Progenitor cell of endocrine pancreas (in vitro differentiated cells): Measurements from ENCODE around the gene MANSC4. TPM values are rescaled to one million over a fixed set of nuclear protein-coding genes. Genes with fewer than 3 reads are reported as not detected.

Source experiments
- DNase-seq: peaks from one replicate; pipeline ENCODE4 v3.0.0; 2021; ENCODE audit warnings: low spot score; ENCODE audit not compliant: unreplicated experiment
- H3K27ac Mint-ChIP-seq: 2 replicates; pipeline ENCODE4 v1.8.0; 2021; ENCODE audit warnings: mild to moderate bottlenecking, moderate library complexity, mixed read lengths
- H3K27me3 Mint-ChIP-seq: 2 replicates; pipeline ENCODE4 v1.8.0; 2021; ENCODE audit warnings: mixed read lengths
- H3K36me3 Mint-ChIP-seq: 2 replicates; pipeline ENCODE4 v1.8.0; 2022; ENCODE audit warnings: mixed read lengths; ENCODE audit not compliant: insufficient read depth
- H3K4me1 Mint-ChIP-seq: 2 replicates; pipeline ENCODE4 v1.8.0; 2021; ENCODE audit warnings: low read depth, mixed read lengths
- H3K4me3 Mint-ChIP-seq: 2 replicates; pipeline ENCODE4 v1.8.0; 2021; ENCODE audit warnings: low read depth, mild to moderate bottlenecking, moderate library complexity, mixed read lengths
- H3K9me3 Mint-ChIP-seq: 2 replicates; pipeline ENCODE4 v1.8.0; 2021; ENCODE audit warnings: low read depth, mixed read lengths
- CTCF ChIP-seq: fragments of 200-600 bp; sonication (generic); IDR thresholded peaks from one replicate; pipeline ENCODE4 v1.5.0; 2021; ENCODE audit warnings: antibody characterized with exemption, mild to moderate bottlenecking; ENCODE audit not compliant: unreplicated experiment
- total RNA-seq: library from RNA; stranded (reverse); gene quantifications from 2 replicates; pipeline ENCODE4 v1.2.1, GENCODE V29; 2021

Gene MANSC4
- total RNA-seq, 1 donor from 2014 or later, result 1.1 TPM

- Mint-ChIP-seq H3K4me3 (no peak overlapping the region), H3K36me3 (no peaks in the 10 kb centered on the region), H3K27ac (no peak overlapping the region), H3K9me3 (peaks cover 5% of the 10 kb centered on the region), H3K27me3 (peaks cover 8% of the 10 kb centered on the region), H3K4me1 (no peaks in the 10 kb centered on the region)
- no peak for DNase-seq
- TF ChIP-seq CTCF, result no peak
These were observed 42.2 kb upstream of the MANSC4 start for GRCh38 chr12:27822076-27822712.

DNA sequence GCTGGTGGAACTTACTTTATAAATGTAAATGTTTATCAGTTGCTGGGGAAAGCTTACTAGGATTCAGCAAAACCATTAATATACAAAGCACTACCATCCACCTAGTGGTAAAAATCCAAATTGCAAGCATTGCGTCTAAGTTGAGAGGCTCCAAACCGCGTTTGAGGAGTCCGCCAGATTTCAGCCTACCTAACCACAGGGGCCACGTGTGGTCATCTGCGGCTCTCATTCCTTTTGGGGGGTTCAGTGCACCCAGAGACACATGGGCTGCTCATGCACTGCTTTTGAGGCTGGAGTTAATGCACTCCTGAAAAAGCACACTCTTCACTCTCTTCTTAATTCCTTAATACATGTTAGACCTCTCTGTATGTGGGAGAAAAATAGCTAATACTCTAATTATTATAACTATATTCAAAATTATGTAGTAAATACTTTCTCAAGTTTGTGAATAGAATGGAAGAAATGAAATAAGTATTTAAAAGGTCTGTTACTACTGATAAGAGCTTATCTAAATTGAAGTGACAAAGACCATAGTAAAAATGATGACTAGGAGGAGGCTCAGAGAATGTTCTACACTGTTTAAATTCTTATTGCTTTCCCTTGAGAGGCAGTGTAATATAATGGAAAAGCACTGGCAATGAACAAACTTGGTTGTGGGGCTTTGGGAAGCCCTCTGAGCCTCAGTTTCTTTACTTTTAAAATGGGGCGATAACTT is 41.4 kb upstream of the MANSC4 start:
- H3K4me1 Mint-ChIP-seq, result no peaks in the 10 kb centered on the region

DNA sequence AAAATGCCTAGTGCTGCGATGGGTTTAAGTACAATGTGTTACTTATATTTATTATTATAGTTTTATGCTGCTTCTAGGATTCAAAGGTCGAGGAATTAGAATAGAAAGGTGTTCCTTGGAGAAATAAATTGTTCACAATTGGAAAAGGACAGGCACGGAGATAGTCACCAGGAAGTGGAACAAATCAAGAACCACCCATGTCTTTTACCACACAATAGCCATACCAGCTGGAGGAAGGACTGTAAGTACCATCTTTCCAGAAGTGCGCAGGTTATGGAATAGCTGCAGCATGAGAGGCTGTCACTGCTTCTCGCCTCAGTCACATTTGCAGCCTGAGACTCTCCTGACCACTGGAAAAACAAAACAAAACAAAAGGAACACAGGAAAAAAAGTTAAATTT is 40.5 kb upstream of the MANSC4 start:
- no peaks in the 10 kb centered on the region for H3K36me3 Mint-ChIP-seq

More for the DNA sequence above, 41.4 kb upstream of the MANSC4 start:
- Mint-ChIP-seq H3K27ac (no peak overlapping the region), H3K27me3 (peaks cover 8% of the 10 kb centered on the region), H3K4me3 (no peak overlapping the region), H3K9me3 (peaks cover 5% of the 10 kb centered on the region), H3K36me3 (no peaks in the 10 kb centered on the region)
- TF ChIP-seq CTCF, result peak; percentile 84
- peak; percentile 28 for DNase-seq

DNA sequence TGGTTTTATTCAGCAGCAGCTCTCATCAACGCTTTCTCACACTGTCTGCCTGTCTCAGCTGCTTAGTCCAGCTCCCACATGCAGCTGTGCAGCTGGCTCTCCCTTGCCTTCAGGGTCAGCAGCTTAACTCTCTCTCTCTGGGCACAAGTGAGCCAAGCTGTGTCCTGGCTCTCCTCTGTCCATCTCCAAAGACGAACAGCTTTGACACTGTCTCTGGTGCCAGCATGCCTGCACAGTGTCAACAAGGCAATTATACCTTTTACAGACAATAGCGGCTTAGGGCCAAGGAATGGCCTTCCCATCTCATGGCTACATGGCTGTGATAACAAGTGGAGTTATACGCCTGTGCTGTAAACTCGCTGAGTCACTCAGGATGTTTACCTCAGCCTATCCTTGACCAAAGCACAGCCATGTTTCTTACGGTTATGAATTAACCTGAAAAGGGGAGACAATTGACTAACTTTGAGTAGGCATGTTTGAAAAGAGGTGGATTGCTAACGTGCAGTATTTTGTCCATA is 38.4 kb upstream of the MANSC4 start:
- Mint-ChIP-seq H3K27ac (no peak overlapping the region), H3K4me1 (no peaks in the 10 kb centered on the region), H3K9me3 (peaks cover 5% of the 10 kb centered on the region), H3K36me3 (no peaks in the 10 kb centered on the region), H3K4me3 (no peak overlapping the region), H3K27me3 (peaks cover 6% of the 10 kb centered on the region)
- DNase-seq, result no peak
- TF ChIP-seq CTCF, result no peak

More for the DNA sequence above, 40.5 kb upstream of the MANSC4 start:
- TF ChIP-seq CTCF, result no peak
- peaks cover 5% of the 10 kb centered on the region for H3K9me3 Mint-ChIP-seq
- no peaks in the 10 kb centered on the region for H3K4me1 Mint-ChIP-seq
- peaks cover 8% of the 10 kb centered on the region for H3K27me3 Mint-ChIP-seq
- DNase-seq, result no peak
- no peak overlapping the region for H3K4me3 Mint-ChIP-seq
- no peak overlapping the region for H3K27ac Mint-ChIP-seq

- DNase-seq, result no peak
- Mint-ChIP-seq H3K27ac (no peak overlapping the region), H3K9me3 (peaks cover 5% of the 10 kb centered on the region), H3K4me1 (no peaks in the 10 kb centered on the region), H3K27me3 (peaks cover under 1% of the 10 kb centered on the region), H3K4me3 (no peak overlapping the region), H3K36me3 (no peaks in the 10 kb centered on the region)
- no peak for TF ChIP-seq CTCF
These were observed 37.7 kb upstream of the MANSC4 start for GRCh38 chr12:27817766-27818165.
